HG03159 (cell line): Measurements from ENCODE around the gene DUOX1.
"Not testable (repeated sequence)": the region's sequence is repeated elsewhere in the genome, so short reads cannot be mapped to it uniquely, and the experiment has no call there.

Source experiments
- ATAC-seq: cut with Tn5 transposase; IDR thresholded peaks from one replicate; pipeline ENCODE4 v1.9.1; 2021; ENCODE audit warnings: mild to moderate bottlenecking, moderate library complexity; ENCODE audit not compliant: unreplicated experiment

DUOX1 gene

GRCh38 chr15:45129651-45130129 is at the start of gene DUOX1, which contains the start of gene DUOXA1:
TSS of gene DUOX1 (plus strand) at chr15:45129994. CDS start at chr15:45131967, 1,973 bp downstream.
TSS of gene DUOXA1 (minus strand) at chr15:45129879. CDS start at chr15:45123014, 6,865 bp downstream.
- ATAC-seq, result no peak

- not testable (repeated sequence) for ATAC-seq
These were observed 49.2 kb upstream of the DUOX1 start for GRCh38 chr15:45080593-45080992.

GRCh38 chr15:45082412-45082811 is 47.4 kb upstream of the DUOX1 start:
- ATAC-seq, result not testable (repeated sequence)

- ATAC-seq, result no peak
These were observed 46.6 kb upstream of the DUOX1 start for GRCh38 chr15:45083223-45083622.

GRCh38 chr15:45084163-45084562 is 45.6 kb upstream of the DUOX1 start:
- no peak for ATAC-seq

GRCh38 chr15:45087513-45087912 is 42.3 kb upstream of the DUOX1 start:
- no peak for ATAC-seq

- no peak for ATAC-seq
These were observed 40.7 kb upstream of the DUOX1 start for GRCh38 chr15:45088801-45089711.

- ATAC-seq, result no peak
These were observed 40.0 kb upstream of the DUOX1 start for GRCh38 chr15:45089712-45090373.

- no peak for ATAC-seq
These were observed 38.6 kb upstream of the DUOX1 start for GRCh38 chr15:45091161-45091560.

- no peak for ATAC-seq
These were observed 38.2 kb upstream of the DUOX1 start for GRCh38 chr15:45091576-45091975.

GRCh38 chr15:45093013-45093412 is 36.8 kb upstream of the DUOX1 start:
- ATAC-seq, result no peak

- ATAC-seq, result no peak
These were observed 36.0 kb upstream of the DUOX1 start for GRCh38 chr15:45093622-45094357.

- no peak for ATAC-seq
These were observed 35.5 kb upstream of the DUOX1 start for GRCh38 chr15:45094358-45094730.

- no peak for ATAC-seq
These were observed 34.1 kb upstream of the DUOX1 start for GRCh38 chr15:45095661-45096060.

GRCh38 chr15:45097466-45097865 is 32.3 kb upstream of the DUOX1 start:
- no peak for ATAC-seq

- ATAC-seq, result no peak
These were observed 30.1 kb upstream of the DUOX1 start for GRCh38 chr15:45099549-45100165.

GRCh38 chr15:45100884-45101625 is 28.7 kb upstream of the DUOX1 start:
- no peak for ATAC-seq

- ATAC-seq, result no peak
These were observed 28.0 kb upstream of the DUOX1 start for GRCh38 chr15:45101749-45102148.

- ATAC-seq, result no peak
These were observed 27.6 kb upstream of the DUOX1 start for GRCh38 chr15:45102226-45102625.

- not testable (repeated sequence) for ATAC-seq
These were observed 25.6 kb upstream of the DUOX1 start for GRCh38 chr15:45104170-45104569.
